CD4-positive, CD25-positive, alpha-beta regulatory T cell (primary cell): ENCODE measurements around the gene ARHGEF19. TPM values are rescaled to one million over a fixed set of nuclear protein-coding genes. Genes with fewer than 3 reads are reported as not detected.
A peak's percentile ranks its signal among the peaks of the same experiment; 100 is the strongest.
"Not testable (repeated sequence)": the region's sequence is repeated elsewhere in the genome, so short reads cannot be mapped to it uniquely, and the experiment has no call there.

Experiments used
- ATAC-seq, 2 donors: fragments of 150-1000 bp; cut with Tn5 transposase; one replicate each; pipeline ENCODE4 v1.10.0; 2021; ENCODE audit warnings: low read depth in 2 of 2, moderate number of reproducible peaks in 2 of 2, moderate library complexity in 1 of 2
- DNase-seq, 3 donors: peaks; one replicate each; pipeline versions ENCODE4 v3.0.0 to v3.0.0-alpha.2; 2012 to 2022; ENCODE audit warnings: mixed read lengths in 1 of 3
- H3K27ac ChIP-seq: one replicate; pipeline ENCODE4 v1.7.0; 2013; ENCODE audit warnings: mild to moderate bottlenecking, low read length; ENCODE audit not compliant: insufficient read depth, poor library complexity, severe bottlenecking
- H3K27me3 ChIP-seq: one replicate; pipeline ENCODE4 v1.7.0; 2013; ENCODE audit warnings: low read length; ENCODE audit not compliant: control insufficient read depth, insufficient read depth
- H3K36me3 ChIP-seq: one replicate; pipeline ENCODE4 v1.7.0; 2013; ENCODE audit warnings: mild to moderate bottlenecking, low read length, moderate library complexity; ENCODE audit not compliant: control insufficient read depth, insufficient read depth
- H3K4me1 ChIP-seq: 2 replicates; pipeline ENCODE4 v1.7.0; 2013; ENCODE audit warnings: mild to moderate bottlenecking, low read length; ENCODE audit not compliant: insufficient read depth, control insufficient read depth, poor library complexity, severe bottlenecking
- H3K4me3 ChIP-seq: one replicate; pipeline ENCODE4 v1.7.0; 2013; ENCODE audit warnings: low read depth, mild to moderate bottlenecking, low read length, moderate library complexity
- H3K9me3 ChIP-seq, 2 experiments: 1 replicate in 1 of 2; 2 replicates in 1 of 2; pipeline ENCODE4 v1.7.0; 2013; ENCODE audit warnings: low read length in 2 of 2, mild to moderate bottlenecking in 1 of 2, moderate library complexity in 1 of 2; ENCODE audit not compliant: control insufficient read depth in 2 of 2
- H3K27ac Mint-ChIP-seq, 3 donors: one replicate each; pipeline ENCODE4 v1.8.0; 2020 to 2022; ENCODE audit warnings: mild to moderate bottlenecking in 3 of 3, mixed read lengths in 3 of 3, moderate library complexity in 2 of 3
- H3K27me3 Mint-ChIP-seq: one replicate; pipeline ENCODE4 v1.8.0; 2022; ENCODE audit warnings: mild to moderate bottlenecking, mixed read lengths
- H3K36me3 Mint-ChIP-seq: one replicate; pipeline ENCODE4 v1.8.0; 2020; ENCODE audit warnings: mixed read lengths
- H3K4me1 Mint-ChIP-seq, 4 donors: one replicate each; pipeline ENCODE4 v1.8.0; 2020 to 2022; ENCODE audit warnings: mixed read lengths in 4 of 4, mild to moderate bottlenecking in 1 of 4
- H3K4me3 Mint-ChIP-seq, 4 donors: one replicate each; pipeline ENCODE4 v1.8.0; 2020 to 2022; ENCODE audit warnings: mild to moderate bottlenecking in 4 of 4, mixed read lengths in 4 of 4, moderate library complexity in 3 of 4
- H3K9me3 Mint-ChIP-seq, 7 donors: one replicate each; pipeline ENCODE4 v1.8.0; 2020 to 2022; ENCODE audit warnings: mixed read lengths in 7 of 7, mild to moderate bottlenecking in 3 of 7, moderate library complexity in 2 of 7
- polyA plus RNA-seq, 4 donors: library from polyadenylated mRNA; unstranded; fragments of 300-500 nt; fragmentation: Illumina TruSeq; gene quantifications; one replicate each; pipeline ENCODE4 v1.2.3, GENCODE V29; 2021
- total RNA-seq: library from RNA; stranded (reverse); gene quantifications from one replicate; pipeline ENCODE4 v1.2.3, GENCODE V29; 2022

Gene ARHGEF19
- total and polyA plus RNA-seq, 5 donors from 2014 or later: 5.6 to 10.4 (median 8.2) TPM

- DNase-seq: peak; percentile 85 to 95 (median 92)
- peak overlapping the region; percentile 92 for H3K4me3 ChIP-seq
- ATAC-seq: peak; percentile 95 to 96
- no peaks in the 10 kb centered on the region for H3K9me3 ChIP-seq
- Mint-ChIP-seq H3K27ac (peak overlapping the region; percentile 84 to 91 (median 87)), H3K36me3 (no peaks in the 10 kb centered on the region), H3K4me3 (peak overlapping the region; percentile 60 to 94 (median 89)), H3K4me1 (peaks cover 0 to 32% (median 10%) of the 10 kb centered on the region in 4 donors), H3K9me3 (no peaks in the 10 kb centered on the region), H3K27me3 (peaks cover 6% of the 10 kb centered on the region)
- H3K4me1 ChIP-seq: peaks cover 21% of the 10 kb centered on the region
- H3K27ac ChIP-seq: peak overlapping the region; percentile 33
- no peaks in the 10 kb centered on the region for H3K36me3 ChIP-seq
- H3K27me3 ChIP-seq: no peaks in the 10 kb centered on the region
Measured at GRCh38 chr1:16217061-16217785, 4.8 kb upstream of the ARHGEF19 start.

- no peaks in the 10 kb centered on the region for H3K9me3 ChIP-seq
- no peaks in the 10 kb centered on the region for H3K27me3 ChIP-seq
- DNase-seq (peak; percentile 37 to 74 (median 70)), ATAC-seq (peak in 1 of 2 donors; percentile 13)
- H3K36me3 ChIP-seq: no peaks in the 10 kb centered on the region
- no peaks in the 10 kb centered on the region for H3K9me3 Mint-ChIP-seq
- peak overlapping the region; percentile 60 to 94 (median 89) for H3K4me3 Mint-ChIP-seq
- peaks cover 6% of the 10 kb centered on the region for H3K27me3 Mint-ChIP-seq
- H3K36me3 Mint-ChIP-seq: no peaks in the 10 kb centered on the region
- peak overlapping the region; percentile 92 for H3K4me3 ChIP-seq
- H3K27ac ChIP-seq: no peak overlapping the region
- peaks cover 21% of the 10 kb centered on the region for H3K4me1 ChIP-seq
- peak overlapping the region; percentile 80 to 88 (median 84) for H3K27ac Mint-ChIP-seq
- H3K4me1 Mint-ChIP-seq: peaks cover 0 to 28% (median 8%) of the 10 kb centered on the region in 4 donors
Measured at GRCh38 chr1:16215882-16216753, 3.7 kb upstream of the ARHGEF19 start.

GRCh38 chr1:16215240-16215639 is 2.8 kb upstream of the ARHGEF19 start:
- not testable (repeated sequence) for H3K27me3 Mint-ChIP-seq, H3K36me3 Mint-ChIP-seq, H3K27me3 ChIP-seq, DNase-seq, ATAC-seq, H3K9me3 ChIP-seq, H3K27ac Mint-ChIP-seq, H3K9me3 Mint-ChIP-seq, H3K27ac ChIP-seq, H3K36me3 ChIP-seq, H3K4me3 ChIP-seq
- peaks cover 21% of the 10 kb centered on the region for H3K4me1 ChIP-seq
- H3K4me1 Mint-ChIP-seq: peaks cover 0 to 28% (median 8%) of the 10 kb centered on the region in 4 donors
- peak overlapping the region in 1 of 4 donors; percentile 69 for H3K4me3 Mint-ChIP-seq

- not testable (repeated sequence) for H3K27ac Mint-ChIP-seq, DNase-seq, H3K36me3 Mint-ChIP-seq, H3K27me3 Mint-ChIP-seq, H3K9me3 ChIP-seq, ATAC-seq, H3K36me3 ChIP-seq, H3K9me3 Mint-ChIP-seq, H3K27ac ChIP-seq, H3K4me3 ChIP-seq, H3K27me3 ChIP-seq
- H3K4me1 ChIP-seq: peaks cover 21% of the 10 kb centered on the region
- peaks cover 0 to 22% (median 10%) of the 10 kb centered on the region in 4 donors for H3K4me1 Mint-ChIP-seq
- H3K4me3 Mint-ChIP-seq: peak overlapping the region in 1 of 4 donors; percentile 54
Measured at GRCh38 chr1:16213544-16213943, 1.1 kb upstream of the ARHGEF19 start.

- no peak for ATAC-seq
- no peak overlapping the region for H3K27ac ChIP-seq
- H3K9me3 ChIP-seq: no peaks in the 10 kb centered on the region
- Mint-ChIP-seq H3K4me3 (peak overlapping the region in 1 of 4 donors; percentile 54), H3K36me3 (no peaks in the 10 kb centered on the region), H3K4me1 (peaks cover 0 to 22% (median 8%) of the 10 kb centered on the region in 4 donors), H3K9me3 (no peaks in the 10 kb centered on the region), H3K27me3 (peaks cover 9% of the 10 kb centered on the region), H3K27ac (peak overlapping the region in 1 of 3 donors; percentile 1)
- H3K4me1 ChIP-seq: peaks cover 21% of the 10 kb centered on the region
- H3K4me3 ChIP-seq: no peak overlapping the region
- DNase-seq: no peak
- no peaks in the 10 kb centered on the region for H3K36me3 ChIP-seq
- H3K27me3 ChIP-seq: no peaks in the 10 kb centered on the region
Measured at GRCh38 chr1:16213013-16213412, 561 bp upstream of the ARHGEF19 start.

GRCh38 chr1:16211824-16212223 is 628 bp downstream of the ARHGEF19 start:
- no peaks in the 10 kb centered on the region for H3K27me3 ChIP-seq
- no peaks in the 10 kb centered on the region for H3K9me3 ChIP-seq
- H3K9me3 Mint-ChIP-seq: no peaks in the 10 kb centered on the region
- ATAC-seq (no peak), DNase-seq (no peak)
- no peak overlapping the region for H3K27ac Mint-ChIP-seq
- H3K4me3 Mint-ChIP-seq: peak overlapping the region in 1 of 4 donors; percentile 6
- no peak overlapping the region for H3K27ac ChIP-seq
- peaks cover 0 to 17% (median 7%) of the 10 kb centered on the region in 4 donors for H3K4me1 Mint-ChIP-seq
- peaks cover 9% of the 10 kb centered on the region for H3K27me3 Mint-ChIP-seq
- H3K36me3 Mint-ChIP-seq: no peaks in the 10 kb centered on the region
- H3K4me3 ChIP-seq: no peak overlapping the region
- peaks cover 17% of the 10 kb centered on the region for H3K4me1 ChIP-seq
- H3K36me3 ChIP-seq: no peaks in the 10 kb centered on the region

- H3K4me3 Mint-ChIP-seq: peak overlapping the region in 1 of 4 donors; percentile 52
- H3K27ac ChIP-seq: no peak overlapping the region
- H3K27me3 Mint-ChIP-seq: peaks cover 9% of the 10 kb centered on the region
- no peak for ATAC-seq
- H3K36me3 Mint-ChIP-seq: no peaks in the 10 kb centered on the region
- DNase-seq: no peak
- no peak overlapping the region for H3K4me3 ChIP-seq
- H3K4me1 ChIP-seq: peaks cover 13% of the 10 kb centered on the region
- peaks cover 0 to 12% (median 4%) of the 10 kb centered on the region in 4 donors for H3K4me1 Mint-ChIP-seq
- no peaks in the 10 kb centered on the region for H3K9me3 Mint-ChIP-seq
- H3K27ac Mint-ChIP-seq: peak overlapping the region in 1 of 3 donors; percentile 65
- H3K36me3 ChIP-seq: no peaks in the 10 kb centered on the region
- H3K9me3 ChIP-seq: no peaks in the 10 kb centered on the region
- H3K27me3 ChIP-seq: no peaks in the 10 kb centered on the region
Measured at GRCh38 chr1:16210581-16210980, 1.9 kb downstream of the ARHGEF19 start.
